Bronchial epithelial cell (primary cell): ENCODE results near the gene HTRA3. TPM values are rescaled to one million over a fixed set of nuclear protein-coding genes. Genes with fewer than 3 reads are reported as not detected.

ENCODE experiments used
- DNase-seq: peaks from one replicate; pipeline ENCODE4 v3.0.0-alpha.2; 2010; ENCODE audit warnings: low read depth
- FAIRE-seq: peaks from 2 replicates; lab custom pipeline; 2011; peaks lifted over from hg19 to GRCh38; lab: Jason Lieb, UNC
- H3K27me3 ChIP-seq: 2 replicates; pipeline ENCODE4 v1.5.1; 2011; ENCODE audit warnings: low read length; ENCODE audit not compliant: control insufficient read depth, insufficient read depth
- H3K36me3 ChIP-seq: 2 replicates; pipeline ENCODE4 v1.5.1; 2011; ENCODE audit warnings: low read length; ENCODE audit not compliant: control insufficient read depth, insufficient read depth
- H3K4me3 ChIP-seq: 2 replicates; pipeline ENCODE4 v1.5.1; 2011; ENCODE audit warnings: mild to moderate bottlenecking, low read depth, low read length, control low read depth
- total RNA-seq: library from RNA; depleted of rRNA; stranded (reverse); fragments of >200 nt; gene quantifications from 2 replicates; pipeline ENCODE4 v1.2.1, GENCODE V29; 2014
- TF ChIP-seq, protein P1 (sequence below): IDR thresholded peaks from 2 replicates; pipeline ENCODE4 v1.5.1; 2011; ENCODE audit warnings: mild to moderate bottlenecking, moderate library complexity, low read length, control low read depth, inconsistent platforms; ENCODE audit not compliant: insufficient read depth, severe bottlenecking

HTRA3 gene
- total RNA-seq, 1 donor from 2014 or later = 0.26 TPM

DNA sequence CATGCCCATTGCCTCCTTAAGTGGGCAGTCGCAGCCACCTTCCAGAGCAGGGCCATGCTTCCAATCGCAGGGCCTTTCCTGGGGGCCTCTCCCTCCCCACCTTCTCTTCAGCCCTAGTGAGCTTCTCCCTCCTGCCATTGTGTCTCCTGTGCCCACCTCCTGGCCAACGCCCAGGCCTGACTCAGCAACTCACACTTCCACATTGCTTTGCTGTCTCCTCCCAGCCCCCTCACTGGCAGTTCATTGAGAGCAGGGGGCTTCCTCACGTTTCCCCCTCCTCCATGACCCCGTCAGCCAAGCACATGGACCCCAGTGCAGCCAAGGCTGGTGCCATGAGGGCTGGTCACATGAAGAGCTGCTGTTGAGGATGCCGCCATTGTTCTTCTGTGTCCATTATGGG, 25.9 kb downstream of the HTRA3 start:
- H3K4me3 ChIP-seq = no peak overlapping the region
- no peaks in the 10 kb centered on the region for H3K36me3 ChIP-seq
- no peak for DNase-seq
- FAIRE-seq = no peak
- H3K27me3 ChIP-seq = no peaks in the 10 kb centered on the region
- TF ChIP-seq, protein P1, sequence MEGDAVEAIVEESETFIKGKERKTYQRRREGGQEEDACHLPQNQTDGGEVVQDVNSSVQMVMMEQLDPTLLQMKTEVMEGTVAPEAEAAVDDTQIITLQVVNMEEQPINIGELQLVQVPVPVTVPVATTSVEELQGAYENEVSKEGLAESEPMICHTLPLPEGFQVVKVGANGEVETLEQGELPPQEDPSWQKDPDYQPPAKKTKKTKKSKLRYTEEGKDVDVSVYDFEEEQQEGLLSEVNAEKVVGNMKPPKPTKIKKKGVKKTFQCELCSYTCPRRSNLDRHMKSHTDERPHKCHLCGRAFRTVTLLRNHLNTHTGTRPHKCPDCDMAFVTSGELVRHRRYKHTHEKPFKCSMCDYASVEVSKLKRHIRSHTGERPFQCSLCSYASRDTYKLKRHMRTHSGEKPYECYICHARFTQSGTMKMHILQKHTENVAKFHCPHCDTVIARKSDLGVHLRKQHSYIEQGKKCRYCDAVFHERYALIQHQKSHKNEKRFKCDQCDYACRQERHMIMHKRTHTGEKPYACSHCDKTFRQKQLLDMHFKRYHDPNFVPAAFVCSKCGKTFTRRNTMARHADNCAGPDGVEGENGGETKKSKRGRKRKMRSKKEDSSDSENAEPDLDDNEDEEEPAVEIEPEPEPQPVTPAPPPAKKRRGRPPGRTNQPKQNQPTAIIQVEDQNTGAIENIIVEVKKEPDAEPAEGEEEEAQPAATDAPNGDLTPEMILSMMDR = no peak

DNA sequence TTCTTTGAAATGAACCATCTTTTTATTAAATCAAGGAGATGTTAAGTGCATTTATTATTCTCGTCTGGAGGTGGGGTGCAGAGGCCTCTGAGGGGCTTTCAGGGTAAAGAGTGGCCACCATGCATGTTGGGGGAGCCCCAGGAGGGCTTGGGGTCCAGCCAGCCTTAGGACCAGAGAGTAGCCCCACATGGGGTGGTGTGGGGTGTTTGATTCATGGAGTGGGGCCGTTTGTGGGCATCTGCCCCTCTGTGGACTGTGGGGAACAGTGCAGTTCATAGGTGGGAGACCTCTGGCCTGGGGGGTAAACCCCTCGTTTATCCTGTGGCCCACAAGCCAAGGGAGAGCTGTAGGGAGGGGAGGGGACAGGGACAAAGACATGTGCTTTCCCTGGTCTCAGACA, 26.9 kb downstream of the HTRA3 start:
- no peak for FAIRE-seq
- H3K4me3 ChIP-seq = no peak overlapping the region
- no peaks in the 10 kb centered on the region for H3K36me3 ChIP-seq
- TF ChIP-seq, protein P1 = no peak
- no peak for DNase-seq
- no peaks in the 10 kb centered on the region for H3K27me3 ChIP-seq

DNA sequence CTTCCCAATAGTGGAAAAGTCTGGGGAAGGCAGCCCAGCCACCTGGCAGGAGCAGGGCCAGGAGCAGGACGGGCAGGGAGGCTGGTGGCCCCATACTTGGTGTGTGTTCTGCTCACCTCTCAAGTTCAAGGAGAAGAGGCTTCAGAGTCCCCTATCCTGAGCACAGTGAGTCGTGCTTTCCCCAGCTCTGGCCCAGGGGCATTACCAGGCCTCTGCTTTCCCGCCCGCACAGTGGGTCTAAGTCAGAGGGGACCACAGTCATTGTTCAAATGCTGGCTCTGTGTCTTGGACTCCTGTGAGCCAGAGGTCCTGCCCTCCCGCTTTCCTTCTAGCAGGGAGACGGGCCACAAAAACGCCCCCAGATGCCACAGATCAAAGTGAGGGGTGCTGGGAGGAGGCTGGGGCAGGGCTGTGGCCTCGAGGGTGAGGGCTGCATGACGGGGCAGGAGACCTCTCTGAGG, 27.6 kb downstream of the HTRA3 start:
- Histone ChIP-seq H3K4me3 (no peak overlapping the region), H3K27me3 (no peaks in the 10 kb centered on the region), H3K36me3 (no peaks in the 10 kb centered on the region)
- FAIRE-seq (no peak), DNase-seq (no peak)
- TF ChIP-seq, protein P1 = no peak

DNA sequence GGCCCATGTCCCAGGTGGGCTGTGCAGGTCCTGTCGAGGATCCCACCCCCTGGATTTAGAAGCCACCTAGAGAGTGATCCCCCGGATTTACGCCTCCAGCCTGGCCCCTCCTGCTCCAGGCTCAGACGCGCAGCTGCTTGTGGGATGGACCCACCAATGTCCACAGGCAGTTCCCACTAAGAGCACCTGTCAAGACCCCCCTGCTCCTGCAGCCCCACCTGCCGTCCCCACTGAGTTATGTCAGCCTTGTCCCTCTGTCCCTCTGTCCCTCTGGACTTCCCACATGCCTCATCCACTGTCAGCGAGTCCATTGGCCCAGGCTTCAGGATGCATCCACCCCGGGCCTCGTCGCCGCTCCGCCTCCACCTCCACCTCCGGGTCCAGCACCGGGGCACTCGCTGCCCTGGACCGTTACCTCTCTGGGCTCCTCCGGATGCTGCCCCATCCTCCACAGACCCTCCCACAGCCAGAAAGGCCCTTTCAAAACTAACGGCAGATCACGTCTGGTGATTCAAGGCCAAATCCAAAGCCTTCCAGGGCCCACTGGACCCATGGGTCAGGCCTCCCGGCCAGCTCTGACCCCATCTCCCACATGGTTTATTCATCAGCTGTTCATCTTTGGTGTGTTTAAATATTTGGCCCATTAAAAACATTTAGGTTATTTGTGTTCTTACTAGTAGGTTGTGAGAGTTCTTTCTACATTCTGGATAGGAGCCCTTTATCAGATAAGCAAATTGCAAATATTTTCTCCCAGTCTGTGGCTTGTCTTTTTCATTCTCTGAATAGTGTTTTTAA, 28.3 kb downstream of the HTRA3 start:
- TF ChIP-seq, protein P1 = no peak
- H3K36me3 ChIP-seq = no peaks in the 10 kb centered on the region
- H3K4me3 ChIP-seq = no peak overlapping the region
- FAIRE-seq (no peak), DNase-seq (no peak)
- no peaks in the 10 kb centered on the region for H3K27me3 ChIP-seq

DNA sequence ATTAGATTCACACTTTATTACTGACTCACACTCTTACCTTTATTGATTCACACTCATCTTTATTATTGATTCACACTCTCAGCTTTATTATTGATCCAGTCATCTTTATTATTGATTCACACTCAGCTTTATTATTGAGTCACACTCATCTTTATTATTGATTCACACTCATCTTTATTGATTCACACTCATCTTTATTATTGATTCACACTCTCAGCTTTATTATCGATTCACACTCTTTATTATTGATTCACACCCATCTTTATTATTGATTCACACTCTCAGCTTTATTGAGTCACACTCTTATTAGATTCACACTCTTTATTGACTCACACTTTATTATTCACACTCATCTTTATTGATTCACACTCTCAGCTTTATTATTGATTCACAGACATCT, 31.3 kb downstream of the HTRA3 start:
- no peaks in the 10 kb centered on the region for H3K36me3 ChIP-seq
- TF ChIP-seq, protein P1 = no peak
- H3K4me3 ChIP-seq = no peak overlapping the region
- no peak for DNase-seq
- FAIRE-seq = no peak
- H3K27me3 ChIP-seq = no peaks in the 10 kb centered on the region
